ENCODE data around the gene BICRA.

GRCh38 chr19:47560999-47561398 lies 47.9 kb upstream of the BICRA start:
- TF ChIP-seq CTCF (IDR thresholded peaks at IDR 0.05) (no peak), POLR2A (IDR thresholded peaks at IDR 0.05) (no peak)

Data from testis (tissue), 2 donors.